H9 (cell line): ENCODE measurements around the gene JSRP1. TPM values are rescaled to one million over a fixed set of nuclear protein-coding genes. Genes with fewer than 3 reads are reported as not detected.

Source experiments
- DNase-seq: peaks from one replicate; pipeline ENCODE4 v3.0.0-alpha.2; 2017
- H2AFZ ChIP-seq: one replicate; pipeline ENCODE4 v1.6.1; 2013; ENCODE audit warnings: mild to moderate bottlenecking, low read length, control low read depth, moderate library complexity
- H2AK5ac ChIP-seq: 2 replicates; pipeline ENCODE4 v1.6.1; 2013; ENCODE audit warnings: low read length, control low read depth, mixed read lengths; ENCODE audit not compliant: insufficient read length
- H2BK120ac ChIP-seq: one replicate; pipeline ENCODE4 v1.6.1; 2013; ENCODE audit warnings: low read depth, mild to moderate bottlenecking, low read length, control low read depth, inconsistent platforms; ENCODE audit not compliant: poor library complexity, severe bottlenecking
- H2BK12ac ChIP-seq: 2 replicates; pipeline ENCODE4 v1.6.1; 2013; ENCODE audit warnings: low read length, control low read depth, mixed read lengths, low read depth; ENCODE audit not compliant: insufficient read length
- H2BK15ac ChIP-seq: 2 replicates; pipeline ENCODE4 v1.6.1; 2013; ENCODE audit warnings: low read depth, low read length, control low read depth
- H2BK20ac ChIP-seq: one replicate; pipeline ENCODE4 v1.6.1; 2013; ENCODE audit warnings: low read depth, mild to moderate bottlenecking, low read length, control low read depth, inconsistent platforms; ENCODE audit not compliant: poor library complexity, severe bottlenecking
- H2BK5ac ChIP-seq: 2 replicates; pipeline ENCODE4 v1.6.1; 2013; ENCODE audit warnings: low read length, control low read depth, mixed read lengths; ENCODE audit not compliant: insufficient read length
- H3K14ac ChIP-seq: 2 replicates; pipeline ENCODE4 v1.6.1; 2013; ENCODE audit warnings: low read length, control low read depth; ENCODE audit not compliant: insufficient read depth
- H3K18ac ChIP-seq: 2 replicates; pipeline ENCODE4 v1.6.1; 2013; ENCODE audit warnings: low read depth, mild to moderate bottlenecking, mixed read lengths, low read length, control low read depth; ENCODE audit not compliant: insufficient read length
- H3K23ac ChIP-seq: 2 replicates; pipeline ENCODE4 v1.6.1; 2013; ENCODE audit warnings: low read length, control low read depth, mixed read lengths, low read depth; ENCODE audit not compliant: insufficient read length
- H3K23me2 ChIP-seq: 2 replicates; pipeline ENCODE4 v1.6.1; 2013; ENCODE audit warnings: low read depth, mild to moderate bottlenecking, mixed read lengths, low read length, control low read depth; ENCODE audit not compliant: insufficient read length, poor library complexity, severe bottlenecking
- H3K27ac ChIP-seq: 2 replicates; pipeline ENCODE4 v1.5.1; 2013; ENCODE audit warnings: low read length, control low read depth, mixed read lengths, low read depth; ENCODE audit not compliant: insufficient read length
- H3K27me3 ChIP-seq: 2 replicates; pipeline ENCODE4 v1.6.1; 2013; ENCODE audit warnings: low read length, control low read depth, inconsistent platforms; ENCODE audit not compliant: insufficient read depth
- H3K4ac ChIP-seq: 2 replicates; pipeline ENCODE4 v1.6.1; 2013; ENCODE audit warnings: low read depth, mild to moderate bottlenecking, control low read depth, inconsistent platforms, low read length, moderate library complexity
- H3K4me1 ChIP-seq: 2 replicates; pipeline ENCODE4 v1.6.1; 2013; ENCODE audit warnings: low read length, control low read depth, inconsistent platforms; ENCODE audit not compliant: insufficient read depth
- H3K4me2 ChIP-seq: 2 replicates; pipeline ENCODE4 v1.6.1; 2013; ENCODE audit warnings: low read length, control low read depth, mixed read lengths; ENCODE audit not compliant: insufficient read length, insufficient read depth
- H3K56ac ChIP-seq: 2 replicates; pipeline ENCODE4 v1.6.1; 2013; ENCODE audit warnings: low read depth, mild to moderate bottlenecking, mixed read lengths, low read length, control low read depth; ENCODE audit not compliant: insufficient read length
- H3K79me1 ChIP-seq: 2 replicates; pipeline ENCODE4 v1.6.1; 2013; ENCODE audit warnings: low read depth, mild to moderate bottlenecking, moderate library complexity, low read length, control low read depth, inconsistent platforms; ENCODE audit not compliant: insufficient read depth, poor library complexity, severe bottlenecking
- H3K79me2 ChIP-seq: 2 replicates; pipeline ENCODE4 v1.6.1; 2013; ENCODE audit warnings: low read length, control low read depth, inconsistent platforms; ENCODE audit not compliant: insufficient read depth
- H3K9ac ChIP-seq: 2 replicates; pipeline ENCODE4 v1.6.1; 2013; ENCODE audit warnings: low read length, control low read depth, mixed read lengths; ENCODE audit not compliant: insufficient read length; ENCODE audit errors: extremely low read depth
- H3K9me3 ChIP-seq: one replicate; pipeline ENCODE4 v1.6.1; 2013; ENCODE audit warnings: low read depth, low read length, inconsistent platforms; ENCODE audit not compliant: control insufficient read depth
- H3T11ph ChIP-seq: one replicate; pipeline ENCODE4 v1.6.1; 2013; ENCODE audit warnings: mild to moderate bottlenecking, low read length, control low read depth, inconsistent platforms
- H4K20me1 ChIP-seq: one replicate; pipeline ENCODE4 v1.6.1; 2013; ENCODE audit not compliant: control insufficient read depth, insufficient read length, insufficient read depth
- H4K5ac ChIP-seq: 2 replicates; pipeline ENCODE4 v1.6.1; 2013; ENCODE audit warnings: low read depth, mild to moderate bottlenecking, mixed read lengths, low read length, control low read depth; ENCODE audit not compliant: insufficient read length
- H4K8ac ChIP-seq: replicated peaks from 2 replicates; pipeline ENCODE4 v1.6.1; 2013; ENCODE audit warnings: low read length, control low read depth, mixed read lengths, low read depth; ENCODE audit not compliant: insufficient read length
- H4K91ac ChIP-seq: 2 replicates; pipeline ENCODE4 v1.6.1; 2013; ENCODE audit warnings: low read depth, mild to moderate bottlenecking, moderate library complexity, mixed read lengths, low read length, control low read depth; ENCODE audit not compliant: insufficient read length
- H3K27ac Mint-ChIP-seq, 3 experiments: 2 replicates in 2 of 3; 3 replicates in 1 of 3; pipeline ENCODE4 v1.8.0; 2020 to 2021; ENCODE audit warnings: mixed read lengths in 3 of 3, mild to moderate bottlenecking in 1 of 3, moderate library complexity in 1 of 3
- H3K27me3 Mint-ChIP-seq: 2 replicates; pipeline ENCODE4 v1.8.0; 2021; ENCODE audit warnings: low read depth, mild to moderate bottlenecking, moderate library complexity, mixed read lengths
- H3K36me3 Mint-ChIP-seq, 3 experiments: 2 replicates in 2 of 3; 3 replicates in 1 of 3; pipeline ENCODE4 v1.8.0; 2020 to 2021; ENCODE audit warnings: low read depth in 3 of 3, mixed read lengths in 3 of 3; ENCODE audit not compliant: insufficient read depth in 1 of 3
- H3K4me1 Mint-ChIP-seq, 2 experiments: 2 replicates each; pipeline ENCODE4 v1.8.0; 2020; ENCODE audit warnings: mixed read lengths in 2 of 2
- H3K4me3 Mint-ChIP-seq, 2 experiments: 2 replicates in 1 of 2; 3 replicates in 1 of 2; pipeline ENCODE4 v1.8.0; 2020 to 2021; ENCODE audit warnings: mild to moderate bottlenecking in 2 of 2, mixed read lengths in 2 of 2, moderate library complexity in 1 of 2
- H3K9me3 Mint-ChIP-seq, 2 experiments: 2 replicates in 1 of 2; 3 replicates in 1 of 2; pipeline ENCODE4 v1.8.0; 2020; ENCODE audit warnings: mild to moderate bottlenecking in 2 of 2, mixed read lengths in 2 of 2, moderate library complexity in 1 of 2
- CTCF ChIP-seq: fragments of 200-600 bp; sonication (generic); conservative IDR thresholded peaks from 3 replicates; pipeline ENCODE4 v1.8.0; 2021; ENCODE audit warnings: antibody characterized with exemption, mild to moderate bottlenecking
- WGBS: extraction: QIAGEN DNeasy Blood & Tissue Kit; methylation state at CpG from one replicate; pipeline ENCODE4 v1.1.7; 2013; ENCODE audit warnings: missing lambda C conversion rate, low lambda C conversion rate, mixed read lengths; ENCODE audit not compliant: insufficient read length; ENCODE audit errors: extremely low coverage; 5-methylcytosine and 5-hydroxymethylcytosine counted together
- total RNA-seq: library from RNA; stranded (reverse); gene quantifications from 2 replicates; pipeline ENCODE4 v1.2.1, GENCODE V29; 2021

Gene JSRP1
- total RNA-seq, 1 experiment from 2014 or later = 0.90 TPM

- no peaks in the 10 kb centered on the region for H3K79me2 ChIP-seq
- no peak overlapping the region for H3K14ac ChIP-seq
- Mint-ChIP-seq H3K9me3 (no peaks in the 10 kb centered on the region), H3K4me1 (no peaks in the 10 kb centered on the region), H3K4me3 (no peak overlapping the region), H3K36me3 (peaks cover 13 to 53% (median 46%) of the 10 kb centered on the region in 3 experiments; a peak in 6 of 7 replicates), H3K27ac (peak overlapping the region in 2 of 3 experiments; percentile 81 to 93; a peak in 2 of 7 replicates), H3K27me3 (no peaks in the 10 kb centered on the region; the same call in 1 of the 2 replicates)
- no peak overlapping the region for H3K4ac ChIP-seq
- H4K8ac ChIP-seq = no peak overlapping the region
- no peaks in the 10 kb centered on the region for H3K9me3 ChIP-seq
- H4K5ac ChIP-seq = no peak overlapping the region
- no peak overlapping the region for H2BK5ac ChIP-seq
- H3K27me3 ChIP-seq = no peaks in the 10 kb centered on the region
- no peak overlapping the region for H3T11ph ChIP-seq
- H3K27ac ChIP-seq = no peak overlapping the region
- H3K23me2 ChIP-seq = no peaks in the 10 kb centered on the region
- no peak overlapping the region for H2BK20ac ChIP-seq
- H2AK5ac ChIP-seq = no peak overlapping the region
- no peak overlapping the region for H3K4me2 ChIP-seq
- TF ChIP-seq CTCF = no peak
- no peak for DNase-seq
- no peak overlapping the region for H3K18ac ChIP-seq
- no peak overlapping the region for H3K56ac ChIP-seq
- no peak overlapping the region for H2BK12ac ChIP-seq
- no peak overlapping the region for H3K9ac ChIP-seq
- H3K79me1 ChIP-seq = no peaks in the 10 kb centered on the region
- no peak overlapping the region for H4K91ac ChIP-seq
- H2BK120ac ChIP-seq = no peak overlapping the region
- no peaks in the 10 kb centered on the region for H3K4me1 ChIP-seq
- no peaks in the 10 kb centered on the region for H4K20me1 ChIP-seq
- no peak overlapping the region for H3K23ac ChIP-seq
- no peak overlapping the region for H2BK15ac ChIP-seq
- no peak overlapping the region for H2AFZ ChIP-seq
- no CpG with 5 or more reads among the region's 45 CpGs for WGBS
Measured at GRCh38 chr19:2229103-2230032, 26.8 kb downstream of the JSRP1 start.
